Bronchial epithelial cell (primary cell): ENCODE results near the gene ASB13. TPM values are rescaled to one million over a fixed set of nuclear protein-coding genes. Genes with fewer than 3 reads are reported as not detected.

Experiments used
- DNase-seq: peaks from one replicate; pipeline ENCODE4 v3.0.0-alpha.2; 2010; ENCODE audit warnings: low read depth
- FAIRE-seq: peaks from 2 replicates; lab custom pipeline; 2011; peaks lifted over from hg19 to GRCh38; lab: Jason Lieb, UNC
- H3K27me3 ChIP-seq: 2 replicates; pipeline ENCODE4 v1.5.1; 2011; ENCODE audit warnings: low read length; ENCODE audit not compliant: control insufficient read depth, insufficient read depth
- H3K36me3 ChIP-seq: 2 replicates; pipeline ENCODE4 v1.5.1; 2011; ENCODE audit warnings: low read length; ENCODE audit not compliant: control insufficient read depth, insufficient read depth
- H3K4me3 ChIP-seq: 2 replicates; pipeline ENCODE4 v1.5.1; 2011; ENCODE audit warnings: mild to moderate bottlenecking, low read depth, low read length, control low read depth
- total RNA-seq: library from RNA; depleted of rRNA; stranded (reverse); fragments of >200 nt; gene quantifications from 2 replicates; pipeline ENCODE4 v1.2.1, GENCODE V29; 2014
- TF ChIP-seq, protein P1 (sequence below): IDR thresholded peaks from 2 replicates; pipeline ENCODE4 v1.5.1; 2011; ENCODE audit warnings: mild to moderate bottlenecking, moderate library complexity, low read length, control low read depth, inconsistent platforms; ENCODE audit not compliant: insufficient read depth, severe bottlenecking

The ASB13 gene
- total RNA-seq, 1 donor from 2014 or later: 14.5 TPM

DNA sequence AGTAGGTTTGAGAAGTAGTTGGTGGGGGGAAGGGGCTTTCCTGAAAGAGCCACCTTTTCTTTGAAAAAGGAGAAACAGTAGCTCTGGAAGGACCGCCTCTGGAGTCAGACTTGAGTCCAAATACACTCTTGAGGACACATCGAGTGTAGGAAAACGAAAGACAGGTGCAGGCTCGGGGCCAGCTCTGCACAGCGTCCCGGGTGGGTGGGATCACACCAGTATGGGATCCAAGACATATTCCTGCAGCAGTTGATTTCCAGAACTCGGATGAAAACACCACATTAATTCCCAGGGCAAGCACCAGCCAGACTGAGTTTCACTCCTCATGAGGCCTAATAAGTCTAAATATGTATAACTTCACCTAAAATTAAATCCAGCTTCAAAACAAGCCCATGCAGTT lies 61.4 kb downstream of the ASB13 start:
- DNase-seq: no peak
- Histone ChIP-seq H3K36me3 (no peaks in the 10 kb centered on the region), H3K27me3 (no peaks in the 10 kb centered on the region), H3K4me3 (no peak overlapping the region)
- FAIRE-seq: no peak
- TF ChIP-seq, protein P1, sequence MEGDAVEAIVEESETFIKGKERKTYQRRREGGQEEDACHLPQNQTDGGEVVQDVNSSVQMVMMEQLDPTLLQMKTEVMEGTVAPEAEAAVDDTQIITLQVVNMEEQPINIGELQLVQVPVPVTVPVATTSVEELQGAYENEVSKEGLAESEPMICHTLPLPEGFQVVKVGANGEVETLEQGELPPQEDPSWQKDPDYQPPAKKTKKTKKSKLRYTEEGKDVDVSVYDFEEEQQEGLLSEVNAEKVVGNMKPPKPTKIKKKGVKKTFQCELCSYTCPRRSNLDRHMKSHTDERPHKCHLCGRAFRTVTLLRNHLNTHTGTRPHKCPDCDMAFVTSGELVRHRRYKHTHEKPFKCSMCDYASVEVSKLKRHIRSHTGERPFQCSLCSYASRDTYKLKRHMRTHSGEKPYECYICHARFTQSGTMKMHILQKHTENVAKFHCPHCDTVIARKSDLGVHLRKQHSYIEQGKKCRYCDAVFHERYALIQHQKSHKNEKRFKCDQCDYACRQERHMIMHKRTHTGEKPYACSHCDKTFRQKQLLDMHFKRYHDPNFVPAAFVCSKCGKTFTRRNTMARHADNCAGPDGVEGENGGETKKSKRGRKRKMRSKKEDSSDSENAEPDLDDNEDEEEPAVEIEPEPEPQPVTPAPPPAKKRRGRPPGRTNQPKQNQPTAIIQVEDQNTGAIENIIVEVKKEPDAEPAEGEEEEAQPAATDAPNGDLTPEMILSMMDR: no peak

DNA sequence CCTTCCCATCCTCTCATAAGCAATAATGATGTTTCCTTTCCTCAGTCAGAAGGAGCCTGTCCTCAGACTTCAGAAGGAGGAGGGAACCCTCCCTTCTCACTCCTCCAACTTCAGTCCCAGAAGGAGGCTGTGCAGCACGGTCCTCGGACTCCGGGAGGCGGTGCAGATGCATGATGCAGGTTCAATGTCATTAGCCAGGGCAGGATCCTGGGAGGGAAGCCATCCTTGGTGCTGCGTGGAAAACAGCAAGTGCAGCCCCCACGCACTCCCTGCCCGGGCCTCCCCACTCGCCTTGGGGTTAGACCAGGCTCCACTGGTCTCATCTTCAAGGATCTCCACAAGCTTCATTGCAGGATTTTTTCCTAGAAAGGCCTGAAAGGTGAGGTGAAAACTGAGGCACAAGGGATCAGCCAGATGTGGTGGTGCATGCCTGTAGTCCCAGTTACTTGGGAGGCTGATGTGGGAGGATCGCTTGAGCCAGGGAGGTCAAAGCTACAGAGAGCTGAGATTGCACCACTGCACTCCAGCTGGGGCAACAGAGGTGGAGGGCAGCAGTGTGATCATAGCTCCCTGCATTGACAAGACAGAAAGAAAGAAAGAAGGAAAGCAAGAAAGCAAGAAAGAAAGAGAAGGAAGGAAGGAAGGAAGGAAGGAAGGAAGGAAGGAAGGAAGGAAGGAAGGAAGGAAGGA lies 62.0 kb downstream of the ASB13 start:
- no peaks in the 10 kb centered on the region for H3K36me3 ChIP-seq
- TF ChIP-seq, protein P1: no peak

DNA sequence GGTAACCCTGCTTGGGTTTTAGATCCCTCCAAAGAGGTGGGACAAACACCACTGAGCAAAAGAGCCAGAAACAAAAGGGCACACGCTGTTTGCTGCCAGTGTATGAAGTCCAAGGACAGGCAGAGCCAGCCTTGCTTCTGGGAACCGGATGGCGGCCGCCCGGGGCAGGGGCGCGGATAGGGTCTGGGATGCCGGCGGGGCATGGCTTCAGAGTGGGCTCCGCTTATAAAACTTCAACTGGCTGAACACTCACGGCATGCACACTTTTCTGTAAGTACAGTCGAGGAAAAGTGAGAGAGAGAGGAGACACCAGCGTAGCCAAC lies 62.6 kb downstream of the ASB13 start:
- no peaks in the 10 kb centered on the region for H3K27me3 ChIP-seq
- no peaks in the 10 kb centered on the region for H3K36me3 ChIP-seq
- TF ChIP-seq, protein P1: no peak
- no peak for DNase-seq
- H3K4me3 ChIP-seq: no peak overlapping the region
- FAIRE-seq: no peak

More for the DNA sequence above, 62.0 kb downstream of the ASB13 start:
- FAIRE-seq (no peak), DNase-seq (no peak)
- Histone ChIP-seq H3K27me3 (no peaks in the 10 kb centered on the region), H3K4me3 (no peak overlapping the region)

DNA sequence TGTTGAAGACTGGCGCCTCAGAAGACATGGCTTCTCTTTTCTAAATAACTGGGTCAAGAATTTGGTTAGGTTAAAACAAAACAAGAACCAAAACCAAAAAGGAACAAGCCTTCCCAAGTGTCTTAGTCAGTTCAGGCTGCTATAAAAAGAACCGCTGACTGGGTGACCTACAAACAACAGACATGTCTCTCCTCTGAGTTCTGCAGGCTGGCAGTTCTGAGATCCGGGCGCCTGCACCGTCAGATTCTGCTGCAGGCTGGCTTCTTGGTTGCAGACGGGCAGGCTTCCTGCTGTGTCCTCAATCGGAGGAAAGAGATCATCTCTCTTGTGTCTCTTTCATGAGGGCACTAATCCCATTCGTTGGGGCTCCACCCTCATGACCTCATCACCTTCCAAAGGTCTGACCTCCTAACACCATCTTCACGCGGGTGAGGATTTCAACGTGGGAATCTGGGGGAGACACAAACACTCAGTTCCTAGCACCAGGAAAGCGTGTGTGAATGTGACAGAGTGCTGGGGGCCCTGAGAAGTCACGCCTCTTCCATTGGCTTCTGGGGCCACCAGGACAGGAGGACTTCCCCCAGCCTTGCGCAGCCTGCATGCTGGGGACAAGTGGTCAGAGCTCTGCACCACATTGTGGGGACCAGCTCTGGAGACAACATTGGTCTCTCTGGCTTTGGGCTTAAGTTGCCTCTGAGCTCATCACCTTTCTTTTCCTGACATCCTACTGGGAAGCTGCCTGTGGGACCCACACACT lies 63.1 kb downstream of the ASB13 start:
- TF ChIP-seq, protein P1: no peak
- FAIRE-seq: no peak
- H3K36me3 ChIP-seq: no peaks in the 10 kb centered on the region
- no peak overlapping the region for H3K4me3 ChIP-seq
- no peaks in the 10 kb centered on the region for H3K27me3 ChIP-seq
- DNase-seq: no peak

DNA sequence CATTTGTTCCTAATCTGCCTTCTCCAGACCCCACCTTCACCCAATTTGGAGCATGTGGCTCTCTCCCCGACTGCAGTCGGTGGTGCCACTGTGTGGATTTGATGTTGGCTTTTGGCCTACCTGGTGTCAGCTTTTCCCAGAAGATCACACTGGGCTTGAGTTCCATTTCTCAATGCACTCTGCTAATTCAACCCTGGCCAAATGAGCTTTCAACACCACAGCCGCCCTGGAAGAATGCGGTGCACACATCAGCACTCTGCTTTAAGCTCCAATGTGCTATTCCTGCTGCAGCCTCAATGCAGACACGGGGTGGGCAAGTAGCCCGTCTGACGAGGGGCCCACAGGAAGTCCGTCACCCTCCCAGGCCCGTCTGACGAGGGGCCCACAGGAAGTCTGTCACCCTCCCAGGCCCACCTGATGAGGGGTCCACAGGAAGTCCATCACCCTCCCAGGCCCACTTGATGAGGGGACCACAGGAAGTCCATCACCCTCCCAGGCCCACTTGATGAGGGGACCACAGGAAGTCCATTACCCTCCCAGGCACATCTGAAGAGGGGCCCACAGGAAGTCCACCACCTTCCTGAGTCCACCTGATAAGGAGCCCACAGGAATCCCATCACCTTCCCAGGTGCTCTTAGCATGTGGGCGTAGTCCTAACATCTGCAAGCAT lies 64.4 kb downstream of the ASB13 start:
- DNase-seq (no peak), FAIRE-seq (peak; percentile 64)
- Histone ChIP-seq H3K4me3 (no peak overlapping the region), H3K27me3 (no peaks in the 10 kb centered on the region), H3K36me3 (no peaks in the 10 kb centered on the region)
- TF ChIP-seq, protein P1: no peak
